ENCODE measurements around the gene COL4A2.

The COL4A2 gene

GRCh38 chr13:110323172-110323891 is 16.2 kb downstream of the COL4A2 start:
- DNase-seq, result peak; percentile 99

- DNase-seq, result no peak
Observed at GRCh38 chr13:110324026-110324749, 17.1 kb downstream of the COL4A2 start.

- DNase-seq, result no peak
Observed at GRCh38 chr13:110326263-110326904, 19.3 kb downstream of the COL4A2 start.

DNA sequence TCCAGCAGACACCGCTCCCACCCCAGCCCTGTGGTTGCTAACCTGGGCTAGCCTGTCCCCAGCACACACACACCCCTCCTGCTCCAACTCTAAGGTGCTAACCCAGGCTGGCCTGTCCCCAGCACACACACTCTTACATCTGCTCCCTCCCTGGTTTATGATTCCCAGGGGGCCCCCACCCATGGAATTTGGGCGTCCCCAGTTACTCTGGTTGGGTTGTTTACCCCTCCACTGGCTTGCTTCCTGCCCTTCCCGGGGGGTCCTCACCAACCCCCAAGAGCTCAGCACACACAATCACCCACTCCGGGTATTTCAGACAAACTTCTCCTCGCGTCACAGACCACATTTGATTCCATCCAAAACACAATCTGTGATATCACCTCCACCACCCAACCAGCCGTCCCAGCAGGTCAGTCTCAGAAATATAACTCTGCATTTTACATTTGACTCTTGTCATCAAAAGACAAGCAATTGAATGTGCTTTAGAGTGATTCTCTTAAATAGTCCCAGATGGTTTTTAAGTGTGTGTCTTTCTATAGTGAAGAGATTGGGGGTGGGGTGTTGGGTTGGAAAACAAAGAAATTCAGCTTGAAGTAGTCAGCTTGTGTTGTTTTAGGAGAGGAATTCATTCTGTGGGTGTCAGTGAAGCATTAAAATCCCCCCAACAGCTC is 20.1 kb downstream of the COL4A2 start:
- peak; percentile 96 for DNase-seq

- DNase-seq, result no peak
Observed at GRCh38 chr13:110328573-110328972, 21.5 kb downstream of the COL4A2 start.

- peak; percentile 51 for DNase-seq
Observed at GRCh38 chr13:110329258-110329657, 22.2 kb downstream of the COL4A2 start.

- peak; percentile 86 for DNase-seq
Observed at GRCh38 chr13:110329798-110330461, 22.8 kb downstream of the COL4A2 start.

- peak; percentile 78 for DNase-seq
Observed at GRCh38 chr13:110330491-110331011, 23.5 kb downstream of the COL4A2 start.

DNA sequence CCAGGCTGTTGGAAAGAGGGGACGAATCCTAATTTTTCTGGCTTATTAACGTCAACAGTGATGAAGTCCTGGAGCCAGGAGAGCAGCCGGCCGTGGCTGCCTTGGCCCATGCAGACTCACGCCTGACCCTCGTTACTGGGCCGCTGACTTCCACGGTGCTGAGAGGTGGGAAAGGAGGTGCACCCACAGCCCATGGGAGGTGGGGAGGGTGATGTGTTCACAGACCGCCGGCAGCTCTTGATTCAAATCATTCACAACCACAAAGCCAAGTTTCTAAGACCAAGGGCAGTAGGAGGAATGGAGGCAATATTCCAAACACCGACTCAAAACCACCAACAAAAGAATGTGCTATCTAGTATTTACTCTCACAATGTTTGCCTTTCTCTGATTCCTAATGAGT is 24.3 kb downstream of the COL4A2 start:
- peak; percentile 91 for DNase-seq

DNA sequence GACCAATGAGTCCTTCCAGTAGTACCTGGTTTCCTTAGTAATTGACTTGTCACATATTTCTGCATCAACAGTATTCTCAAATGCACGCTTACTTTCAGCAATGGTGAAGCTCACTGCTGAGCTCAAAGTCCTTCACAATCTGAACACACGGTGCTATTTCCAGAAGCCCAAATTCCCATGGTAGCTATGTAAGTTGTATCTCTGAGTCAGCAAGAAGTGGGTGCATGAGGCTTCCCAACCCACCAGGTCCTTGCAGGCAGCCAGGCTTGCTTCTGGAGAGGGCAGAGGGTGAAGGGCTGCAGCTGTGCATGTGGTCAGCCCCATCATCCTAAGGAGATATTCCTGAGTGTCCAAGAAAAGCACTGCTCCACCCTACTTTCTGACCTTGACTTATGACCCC is 25.7 kb downstream of the COL4A2 start:
- no peak for DNase-seq

GRCh38 chr13:110333837-110334236 is 26.8 kb downstream of the COL4A2 start:
- no peak for DNase-seq

GRCh38 chr13:110334256-110334655 is 27.2 kb downstream of the COL4A2 start:
- peak; percentile 21 for DNase-seq

DNA sequence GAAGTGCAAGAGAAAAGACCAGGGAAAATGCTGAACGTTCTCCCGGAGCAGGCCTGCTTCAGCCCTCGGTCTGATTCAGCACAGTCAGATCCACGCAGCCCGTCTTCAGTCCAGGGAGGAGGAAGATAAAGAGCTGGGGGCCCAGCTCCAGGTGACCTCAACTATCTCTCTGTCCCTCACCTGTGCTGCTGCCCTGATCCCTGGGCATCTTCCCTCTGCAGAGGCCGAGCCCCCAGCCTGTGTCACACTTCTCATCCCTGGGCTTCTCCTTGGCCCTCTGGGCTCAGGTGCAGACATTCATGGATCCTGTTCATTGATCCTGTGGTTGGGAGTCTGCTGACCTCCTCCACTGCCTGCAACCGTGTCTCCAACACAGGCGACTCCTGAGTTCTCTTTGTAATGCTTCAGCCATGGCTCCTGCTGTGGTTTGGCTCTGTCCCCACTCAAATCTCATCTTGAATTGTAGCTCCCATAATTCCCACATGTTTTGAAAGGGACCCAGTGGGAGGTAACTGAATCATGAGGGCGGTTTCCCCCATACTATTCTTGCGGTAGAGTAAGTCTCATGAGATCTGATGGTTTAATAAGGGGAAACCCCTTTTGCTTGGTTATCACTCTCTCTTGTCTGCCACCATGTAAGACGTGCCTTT is 27.9 kb downstream of the COL4A2 start:
- DNase-seq, result peak; percentile 26

DNA sequence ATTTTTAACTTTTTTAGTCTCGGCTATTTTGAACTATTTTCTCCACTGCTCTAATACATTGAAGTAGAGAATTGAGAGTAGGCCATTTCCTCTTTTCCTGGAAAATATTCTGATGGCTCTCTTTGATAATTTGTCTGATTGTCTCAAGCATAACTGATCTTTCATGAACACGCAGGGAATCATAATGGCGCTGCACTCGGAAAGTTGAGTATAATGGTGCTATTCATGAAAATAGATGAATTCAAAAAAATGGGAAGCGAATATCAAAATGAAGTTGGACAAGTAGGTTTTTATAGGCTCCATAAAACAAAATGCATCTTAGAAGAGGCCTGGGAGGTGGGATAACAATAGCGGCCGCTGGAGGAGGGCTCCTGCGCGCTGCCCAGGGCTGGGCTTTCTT is 29.0 kb downstream of the COL4A2 start:
- DNase-seq, result no peak

DNA sequence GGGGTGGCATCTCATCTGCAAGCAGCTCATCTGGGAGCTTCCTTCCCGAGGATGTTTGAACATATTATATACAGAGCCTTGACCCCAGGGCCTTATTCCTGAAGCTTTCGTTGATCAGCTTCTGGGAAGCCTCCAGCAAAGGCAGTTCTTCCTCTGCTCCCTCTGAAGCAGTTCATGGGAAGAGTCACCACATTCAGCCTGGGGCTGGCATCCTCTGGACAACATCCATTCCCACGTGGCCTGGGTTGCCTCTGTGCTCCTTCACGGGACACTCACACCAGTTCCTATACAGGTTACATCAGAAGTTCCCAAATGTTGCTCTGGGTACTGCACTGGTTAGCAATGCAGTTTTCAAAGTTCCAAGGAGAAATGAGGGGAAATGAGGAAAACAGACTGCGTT is 29.6 kb downstream of the COL4A2 start:
- DNase-seq, result no peak

DNA sequence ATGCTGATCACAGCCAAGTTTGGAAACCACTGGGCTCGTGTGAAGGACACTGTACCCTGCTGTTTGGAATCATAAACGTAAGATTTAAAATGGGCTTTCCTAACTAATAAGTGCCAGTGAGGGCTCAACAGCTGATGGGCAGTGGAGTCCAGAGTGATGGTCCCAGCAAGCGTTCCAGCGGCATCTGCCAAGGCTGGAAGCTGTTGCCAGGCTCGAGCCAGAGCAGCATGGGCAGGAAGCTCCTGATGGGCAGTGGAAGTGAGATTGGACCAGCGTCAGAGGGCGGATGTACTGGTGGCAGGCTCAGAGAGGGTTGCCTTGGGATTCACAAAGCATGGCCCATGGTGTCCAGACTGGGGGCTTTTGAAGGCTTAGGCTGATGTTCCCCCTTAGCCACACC is 30.2 kb downstream of the COL4A2 start:
- DNase-seq, result no peak

- DNase-seq, result peak; percentile 75
Observed at GRCh38 chr13:110338441-110339101, 31.5 kb downstream of the COL4A2 start.

GRCh38 chr13:110339263-110339662 is 32.2 kb downstream of the COL4A2 start:
- DNase-seq, result no peak

- no peak for DNase-seq
Observed at GRCh38 chr13:110339975-110340550, 33.0 kb downstream of the COL4A2 start.

GRCh38 chr13:110340812-110341444 is 33.8 kb downstream of the COL4A2 start:
- peak; percentile 47 for DNase-seq
